CD4-positive, alpha-beta T cell treated with Interleukin-17A for 4 hours (primary cell): ENCODE measurements around the gene BNC2.

Source experiments
- DNase-seq: peaks from one replicate; pipeline ENCODE4 v3.0.0-alpha.2; 2020; ENCODE audit warnings: mixed read lengths

The BNC2 gene

GRCh38 chr9:16664211-16664610, 206.3 kb downstream of the BNC2 start:
- no peak for DNase-seq

GRCh38 chr9:16661816-16662215, 208.7 kb downstream of the BNC2 start:
- no peak for DNase-seq

DNA sequence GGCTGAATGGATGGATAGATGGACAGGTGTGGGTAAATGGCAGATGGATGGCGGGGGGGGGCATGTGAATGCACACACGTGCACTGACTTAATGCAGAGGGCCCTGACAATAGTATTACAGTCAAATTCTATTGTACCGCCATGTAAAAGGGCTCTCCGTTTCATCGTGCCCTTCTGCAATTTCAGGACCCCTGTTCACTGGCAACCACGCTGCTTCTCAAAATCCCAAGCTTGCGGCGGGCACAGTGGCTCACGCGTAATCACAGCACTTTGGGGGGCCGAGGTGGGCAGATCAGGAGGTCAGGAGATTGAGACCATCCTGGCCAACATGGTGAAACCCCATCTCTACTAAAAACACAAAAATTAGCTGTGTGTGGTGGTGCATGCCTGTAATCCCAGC, 211.4 kb downstream of the BNC2 start:
- DNase-seq, result no peak

GRCh38 chr9:16656432-16657169, 213.9 kb downstream of the BNC2 start:
- no peak for DNase-seq

GRCh38 chr9:16654596-16655126, 215.8 kb downstream of the BNC2 start:
- DNase-seq, result no peak

GRCh38 chr9:16653491-16654399, 216.7 kb downstream of the BNC2 start:
- no peak for DNase-seq

GRCh38 chr9:16652582-16652981, 217.9 kb downstream of the BNC2 start:
- no peak for DNase-seq

GRCh38 chr9:16651446-16651964, 219.0 kb downstream of the BNC2 start:
- DNase-seq, result no peak

- DNase-seq, result no peak
Measured at GRCh38 chr9:16645970-16646369, 224.5 kb downstream of the BNC2 start.

DNA sequence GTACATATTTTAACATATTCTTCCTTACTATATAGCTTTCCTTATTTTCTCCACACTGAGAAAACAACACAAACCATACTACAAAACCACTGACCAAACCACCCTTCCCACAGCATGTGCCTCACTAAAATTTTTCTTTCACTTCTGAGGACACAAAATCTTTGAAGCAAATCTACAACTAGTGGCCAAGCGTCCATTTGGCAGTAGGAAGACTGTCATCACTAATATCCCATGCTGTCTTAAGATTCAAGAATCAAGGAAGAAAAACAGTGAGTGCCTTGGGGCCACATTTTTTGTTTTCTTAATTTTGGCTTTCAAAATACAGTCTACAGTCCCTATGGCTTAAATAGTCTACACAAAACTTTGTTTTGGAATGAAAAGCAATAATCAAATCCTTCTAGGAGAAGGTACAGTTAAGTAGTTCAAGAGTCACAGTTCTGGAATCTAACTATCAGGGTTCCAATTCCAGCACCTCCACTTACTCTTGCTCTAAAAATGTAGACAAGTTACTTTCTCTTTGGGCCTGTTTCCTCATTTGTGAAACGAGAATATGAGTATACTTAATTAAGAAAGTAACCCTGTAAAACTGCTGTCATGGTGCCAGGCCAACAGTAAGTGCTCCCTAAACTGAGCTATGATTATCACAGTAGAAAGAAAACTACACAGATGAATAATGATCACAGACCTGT, 227.9 kb downstream of the BNC2 start:
- DNase-seq, result no peak

GRCh38 chr9:16640649-16641048, 229.8 kb downstream of the BNC2 start:
- DNase-seq, result no peak

DNA sequence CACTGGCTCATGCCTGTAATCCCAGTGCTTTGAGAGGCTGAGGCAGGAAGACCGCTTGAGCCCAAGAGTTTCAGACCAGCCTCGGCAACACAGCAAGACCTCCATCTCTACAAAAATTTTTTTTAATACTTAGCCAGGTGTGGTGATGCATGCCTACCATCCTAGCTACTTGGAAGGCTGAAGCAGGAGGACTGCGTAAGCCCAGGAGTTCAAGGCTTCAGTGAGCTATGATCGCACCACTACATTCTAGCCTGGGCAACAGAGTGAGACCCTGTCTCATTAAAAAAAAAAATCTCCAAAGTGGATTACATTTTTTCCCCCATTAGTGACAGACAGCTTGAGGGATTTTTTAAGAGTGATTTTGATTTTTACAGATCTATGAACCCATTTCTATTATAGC, 230.8 kb downstream of the BNC2 start:
- DNase-seq, result no peak

GRCh38 chr9:16637911-16638310, 232.6 kb downstream of the BNC2 start:
- no peak for DNase-seq

- DNase-seq, result no peak
Measured at GRCh38 chr9:16637218-16637617, 233.3 kb downstream of the BNC2 start.

DNA sequence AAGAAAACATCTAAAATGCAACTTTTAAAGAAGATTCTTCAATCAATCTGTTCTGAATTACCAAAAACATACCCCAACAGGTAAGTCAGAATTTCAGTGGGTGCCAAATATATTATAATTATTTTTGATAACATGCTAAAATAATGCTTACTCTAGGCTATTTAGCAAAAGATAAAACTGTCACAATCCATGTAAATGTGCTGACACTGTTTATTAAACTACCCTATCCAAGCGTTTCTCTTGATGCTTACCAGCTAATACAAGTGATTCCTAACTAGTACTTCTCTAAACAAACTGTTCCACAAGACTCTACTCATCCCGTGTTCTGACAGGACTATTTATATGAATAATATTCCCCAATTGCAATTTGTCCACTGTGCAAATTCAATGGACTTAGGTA, 236.7 kb downstream of the BNC2 start:
- DNase-seq, result no peak

- DNase-seq, result no peak
Measured at GRCh38 chr9:16628413-16628812, 242.1 kb downstream of the BNC2 start.

- DNase-seq, result no peak
Measured at GRCh38 chr9:16627967-16628366, 242.5 kb downstream of the BNC2 start.

DNA sequence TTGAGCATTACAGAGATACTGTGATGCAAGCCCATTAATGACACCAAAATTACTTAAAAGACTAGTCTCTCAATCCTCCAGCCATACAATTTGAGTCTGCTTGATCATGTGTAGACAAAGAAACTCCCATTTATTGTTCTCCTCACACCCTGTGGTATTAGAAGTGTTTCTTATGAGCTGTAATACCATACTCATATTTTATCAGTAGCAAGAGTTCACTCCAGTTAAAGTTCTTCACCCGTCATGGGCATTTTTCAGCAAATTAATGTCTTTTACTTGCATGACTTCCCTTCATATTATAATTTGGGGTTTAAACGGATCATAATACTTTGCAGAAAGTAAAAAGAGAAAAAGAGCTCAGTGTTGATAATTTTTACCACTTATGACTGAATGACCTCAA, 242.9 kb downstream of the BNC2 start:
- DNase-seq, result no peak

DNA sequence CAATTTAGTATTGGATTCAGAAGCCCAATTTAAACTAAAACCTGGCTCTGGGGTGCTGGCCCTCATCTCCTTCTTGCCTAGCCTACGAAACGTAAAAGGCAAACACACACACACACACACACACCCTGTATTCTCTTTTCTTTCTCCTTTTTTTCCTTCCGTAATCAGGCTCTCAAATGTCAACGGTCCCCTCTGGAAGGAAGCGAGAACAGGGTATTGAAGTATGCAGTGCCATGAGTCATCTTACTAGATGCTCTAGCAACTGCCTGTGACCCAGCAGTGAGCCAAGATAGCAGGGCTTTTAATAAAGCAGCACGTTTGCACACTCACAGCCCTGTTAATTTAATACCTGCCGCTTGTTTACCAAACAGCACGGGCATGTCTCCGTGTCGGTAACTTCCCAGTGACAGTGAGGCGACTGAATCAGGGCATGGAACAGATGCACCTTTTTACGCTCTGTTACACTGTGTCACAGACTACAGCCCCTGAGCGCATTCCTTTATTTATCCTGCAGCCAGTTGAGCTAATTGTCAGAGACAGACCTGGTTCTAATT, 243.8 kb downstream of the BNC2 start:
- no peak for DNase-seq

DNA sequence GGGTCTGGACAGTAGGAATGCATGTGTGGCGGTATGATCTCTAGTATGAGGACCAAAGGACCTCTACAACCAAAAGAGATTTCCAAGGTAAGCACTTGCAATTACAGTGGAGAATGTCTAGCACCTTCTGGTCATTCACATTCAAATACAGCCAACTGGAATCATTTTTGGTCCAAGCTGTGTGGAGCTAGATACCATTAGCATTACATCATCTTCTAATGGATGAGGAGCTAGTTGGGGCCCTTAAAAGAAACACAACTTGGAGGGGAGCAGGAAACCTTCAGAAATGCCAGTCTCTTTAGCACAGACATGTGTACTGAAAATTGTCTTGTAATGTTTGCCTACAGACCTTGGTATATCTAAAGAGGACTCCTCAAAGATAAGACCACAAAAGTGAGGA, 244.7 kb downstream of the BNC2 start:
- no peak for DNase-seq

DNA sequence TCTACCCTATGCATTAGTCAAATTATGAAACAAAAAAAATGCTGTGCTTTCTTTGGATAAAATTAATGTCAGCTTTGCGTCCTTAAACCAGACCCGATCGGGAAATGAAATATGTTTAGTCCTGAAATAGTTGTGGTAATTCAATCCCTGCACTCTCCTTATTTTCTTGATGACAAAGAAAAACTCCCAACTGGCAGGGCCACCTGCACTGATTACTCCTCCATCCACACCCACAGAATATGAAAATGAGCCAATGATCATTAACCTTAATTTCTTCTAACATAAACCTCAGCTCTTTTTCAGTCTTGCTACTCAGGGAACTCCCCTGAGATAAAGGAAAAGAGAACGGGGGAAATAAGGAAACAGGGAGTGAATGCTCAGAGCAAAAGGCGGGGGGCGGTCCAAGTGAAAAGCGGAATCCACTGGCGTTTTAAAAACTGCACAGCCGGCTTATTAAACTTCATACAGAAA, 245.3 kb downstream of the BNC2 start:
- DNase-seq, result no peak

GRCh38 chr9:16624744-16625117, 245.7 kb downstream of the BNC2 start:
- DNase-seq, result no peak
